G401.6 (cell line): ENCODE measurements around the gene CRMP1.

Experiments
- FAIRE-seq: peaks from 2 replicates; lab custom pipeline; 2012; peaks lifted over from hg19 to GRCh38; lab: Jason Lieb, UNC

Gene CRMP1

GRCh38 chr4:5795580-5795979 lies 97.3 kb downstream of the CRMP1 start:
- FAIRE-seq, result no peak

- no peak for FAIRE-seq
Measured at GRCh38 chr4:5793514-5793913, 99.4 kb downstream of the CRMP1 start.

GRCh38 chr4:5791654-5792053 lies 101.2 kb downstream of the CRMP1 start:
- FAIRE-seq, result no peak

GRCh38 chr4:5790546-5790857 lies 102.4 kb downstream of the CRMP1 start:
- FAIRE-seq, result no peak

GRCh38 chr4:5789141-5789540 lies 103.7 kb downstream of the CRMP1 start:
- FAIRE-seq, result no peak

GRCh38 chr4:5788144-5788543 lies 104.7 kb downstream of the CRMP1 start:
- FAIRE-seq, result no peak

GRCh38 chr4:5787311-5787710 lies 105.6 kb downstream of the CRMP1 start:
- FAIRE-seq, result no peak

- FAIRE-seq, result no peak
Measured at GRCh38 chr4:5785806-5786680, 106.8 kb downstream of the CRMP1 start.

GRCh38 chr4:5784960-5785611 lies 107.8 kb downstream of the CRMP1 start:
- FAIRE-seq, result no peak

GRCh38 chr4:5784021-5784420 lies 108.9 kb downstream of the CRMP1 start:
- FAIRE-seq, result no peak

- no peak for FAIRE-seq
Measured at GRCh38 chr4:5783486-5783885, 109.4 kb downstream of the CRMP1 start.

GRCh38 chr4:5782829-5783476 lies 109.9 kb downstream of the CRMP1 start:
- FAIRE-seq, result no peak

GRCh38 chr4:5781691-5782090 lies 111.2 kb downstream of the CRMP1 start:
- FAIRE-seq, result no peak

- FAIRE-seq, result no peak
Measured at GRCh38 chr4:5780831-5781480, 111.9 kb downstream of the CRMP1 start.

- no peak for FAIRE-seq
Measured at GRCh38 chr4:5776510-5776909, 116.4 kb downstream of the CRMP1 start.

- no peak for FAIRE-seq
Measured at GRCh38 chr4:5774416-5775036, 118.4 kb downstream of the CRMP1 start.

GRCh38 chr4:5773271-5773555 lies 119.7 kb downstream of the CRMP1 start:
- no peak for FAIRE-seq

GRCh38 chr4:5772528-5773270 lies 120.2 kb downstream of the CRMP1 start:
- FAIRE-seq, result no peak
